ENCODE results near the gene NALCN. TPM values are rescaled to one million over a fixed set of nuclear protein-coding genes. Genes with fewer than 3 reads are reported as not detected.

The NALCN gene
- total and polyA plus RNA-seq, 2 experiments from 2014 or later: not detected

DNA sequence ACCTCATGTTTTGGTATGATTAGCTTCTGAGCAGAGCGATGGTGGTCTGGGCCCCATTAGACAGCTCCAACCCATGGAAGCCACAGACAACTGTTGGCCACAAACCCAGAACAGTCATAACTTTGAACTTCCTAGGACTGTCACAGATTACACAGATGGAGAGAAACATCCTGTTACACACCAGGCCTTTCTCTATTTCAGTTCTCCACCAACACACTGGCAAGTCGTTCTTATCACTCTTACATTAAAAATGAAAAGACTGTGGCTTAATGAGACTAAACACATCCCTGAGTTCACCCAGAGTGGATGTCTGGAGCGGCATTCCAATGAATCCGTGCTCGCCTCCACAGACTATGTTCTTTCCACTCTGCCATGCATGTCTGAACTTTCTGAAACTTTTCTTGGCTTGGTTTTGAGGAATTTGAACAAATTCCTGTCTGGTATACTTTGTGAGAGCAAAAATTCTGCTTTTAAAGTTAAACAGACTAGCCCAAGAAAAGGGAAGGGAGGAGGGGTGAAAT is 109.1 kb downstream of the NALCN start:
- H3K4me1 ChIP-seq (ENCODE audit: low read depth): no peaks in the 10 kb centered on the region
- TF ChIP-seq, protein P1, sequence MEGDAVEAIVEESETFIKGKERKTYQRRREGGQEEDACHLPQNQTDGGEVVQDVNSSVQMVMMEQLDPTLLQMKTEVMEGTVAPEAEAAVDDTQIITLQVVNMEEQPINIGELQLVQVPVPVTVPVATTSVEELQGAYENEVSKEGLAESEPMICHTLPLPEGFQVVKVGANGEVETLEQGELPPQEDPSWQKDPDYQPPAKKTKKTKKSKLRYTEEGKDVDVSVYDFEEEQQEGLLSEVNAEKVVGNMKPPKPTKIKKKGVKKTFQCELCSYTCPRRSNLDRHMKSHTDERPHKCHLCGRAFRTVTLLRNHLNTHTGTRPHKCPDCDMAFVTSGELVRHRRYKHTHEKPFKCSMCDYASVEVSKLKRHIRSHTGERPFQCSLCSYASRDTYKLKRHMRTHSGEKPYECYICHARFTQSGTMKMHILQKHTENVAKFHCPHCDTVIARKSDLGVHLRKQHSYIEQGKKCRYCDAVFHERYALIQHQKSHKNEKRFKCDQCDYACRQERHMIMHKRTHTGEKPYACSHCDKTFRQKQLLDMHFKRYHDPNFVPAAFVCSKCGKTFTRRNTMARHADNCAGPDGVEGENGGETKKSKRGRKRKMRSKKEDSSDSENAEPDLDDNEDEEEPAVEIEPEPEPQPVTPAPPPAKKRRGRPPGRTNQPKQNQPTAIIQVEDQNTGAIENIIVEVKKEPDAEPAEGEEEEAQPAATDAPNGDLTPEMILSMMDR (IDR thresholded peaks at IDR 0.05; ENCODE audit: low read depth, low read length): no peak
- no peak overlapping the region for H3K4me3 ChIP-seq
- DNase-seq (ENCODE audit: low read depth in 1 of 2, low spot score in 1 of 2): peak in 1 of 2 donors; percentile 63
- no peaks in the 10 kb centered on the region for H3K9me3 ChIP-seq (ENCODE audit: low read depth)
- H3K27me3 ChIP-seq: no peaks in the 10 kb centered on the region
- no peaks in the 10 kb centered on the region for H3K36me3 ChIP-seq
- no peak overlapping the region for H3K27ac ChIP-seq

DNA sequence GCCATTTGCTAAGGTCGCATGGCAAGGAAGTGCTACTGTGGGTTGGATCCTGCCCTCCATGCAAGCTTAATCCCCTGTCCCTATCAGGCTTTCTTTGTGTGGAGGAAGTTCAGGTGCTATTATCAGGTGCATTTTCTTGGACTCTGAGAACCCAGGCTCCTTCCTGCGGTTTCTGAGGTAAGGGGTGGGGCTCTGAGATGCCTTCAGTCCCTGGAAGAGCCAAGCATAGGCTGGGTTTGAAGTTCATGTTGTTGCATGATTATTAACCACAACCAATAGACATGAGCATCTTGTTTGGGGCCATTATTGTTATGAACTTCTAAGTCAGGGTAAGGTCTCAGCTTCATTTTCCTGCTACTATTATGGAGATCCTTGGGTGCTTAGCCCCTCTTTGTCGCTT is 109.5 kb downstream of the NALCN start:
- H3K9me3 ChIP-seq (ENCODE audit: low read depth): no peaks in the 10 kb centered on the region

DNA sequence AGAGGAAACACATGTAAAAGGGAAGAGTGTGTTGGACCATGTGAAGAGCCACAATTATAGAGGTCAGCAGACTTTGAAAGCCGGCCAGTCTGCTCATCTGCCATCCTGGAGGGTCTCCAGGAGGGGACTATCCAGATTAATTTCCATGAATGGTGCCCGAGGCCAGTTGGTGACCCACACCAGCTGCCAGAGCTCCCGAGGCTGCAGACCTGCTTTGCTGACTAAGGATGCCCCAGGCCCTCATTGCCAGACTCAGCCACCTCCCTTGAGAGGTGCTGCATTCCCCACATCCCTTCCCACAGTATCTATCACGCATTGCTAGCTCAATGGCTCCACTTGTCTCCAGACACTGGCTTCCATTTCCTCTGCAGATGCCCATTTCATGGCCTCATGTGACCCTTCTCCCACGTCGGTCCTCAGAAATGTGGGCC is 110.3 kb downstream of the NALCN start:
- no peak overlapping the region for H3K27ac ChIP-seq
- no peaks in the 10 kb centered on the region for H3K4me1 ChIP-seq (ENCODE audit: low read depth)
- TF ChIP-seq, protein P1 (IDR thresholded peaks at IDR 0.05; ENCODE audit: low read depth, low read length): no peak
- no peaks in the 10 kb centered on the region for H3K36me3 ChIP-seq
- H3K4me3 ChIP-seq: no peak overlapping the region
- no peaks in the 10 kb centered on the region for H3K9me3 ChIP-seq (ENCODE audit: low read depth)
- DNase-seq (ENCODE audit: low read depth in 1 of 2, low spot score in 1 of 2): no peak
- H3K27me3 ChIP-seq: no peaks in the 10 kb centered on the region

More for the DNA sequence above, 109.5 kb downstream of the NALCN start:
- no peak for DNase-seq (ENCODE audit: low read depth in 1 of 2, low spot score in 1 of 2)
- Histone ChIP-seq H3K36me3 (no peaks in the 10 kb centered on the region), H3K27me3 (no peaks in the 10 kb centered on the region), H3K4me1 (ENCODE audit: low read depth) (no peaks in the 10 kb centered on the region), H3K4me3 (no peak overlapping the region), H3K27ac (no peak overlapping the region)
- TF ChIP-seq, protein P1 (IDR thresholded peaks at IDR 0.05; ENCODE audit: low read depth, low read length): no peak

DNA sequence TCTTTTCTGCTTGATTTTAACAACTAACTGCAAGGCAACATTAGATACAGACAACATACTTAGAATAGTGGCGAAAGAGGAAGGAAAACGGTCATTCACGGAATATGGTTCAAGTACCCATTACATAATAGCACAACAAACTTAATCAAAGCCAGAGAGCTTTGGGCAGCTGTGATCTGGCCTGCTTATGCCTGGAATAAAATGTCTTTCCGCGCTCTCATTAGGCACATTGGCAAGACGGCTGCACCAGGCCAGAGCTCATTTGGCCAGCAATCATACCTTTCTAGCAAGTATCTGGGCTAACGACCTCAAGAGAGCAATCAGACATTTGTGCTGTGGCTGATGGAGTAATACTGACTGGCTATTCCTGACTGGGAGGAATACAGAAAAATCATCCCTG is 112.8 kb downstream of the NALCN start:
- TF ChIP-seq, protein P1 (IDR thresholded peaks at IDR 0.05; ENCODE audit: low read depth, low read length): no peak
- Histone ChIP-seq H3K27me3 (no peaks in the 10 kb centered on the region), H3K36me3 (no peaks in the 10 kb centered on the region), H3K27ac (no peak overlapping the region), H3K9me3 (ENCODE audit: low read depth) (no peaks in the 10 kb centered on the region), H3K4me3 (no peak overlapping the region), H3K4me1 (ENCODE audit: low read depth) (no peaks in the 10 kb centered on the region)
- DNase-seq (ENCODE audit: low read depth in 1 of 2, low spot score in 1 of 2): no peak

DNA sequence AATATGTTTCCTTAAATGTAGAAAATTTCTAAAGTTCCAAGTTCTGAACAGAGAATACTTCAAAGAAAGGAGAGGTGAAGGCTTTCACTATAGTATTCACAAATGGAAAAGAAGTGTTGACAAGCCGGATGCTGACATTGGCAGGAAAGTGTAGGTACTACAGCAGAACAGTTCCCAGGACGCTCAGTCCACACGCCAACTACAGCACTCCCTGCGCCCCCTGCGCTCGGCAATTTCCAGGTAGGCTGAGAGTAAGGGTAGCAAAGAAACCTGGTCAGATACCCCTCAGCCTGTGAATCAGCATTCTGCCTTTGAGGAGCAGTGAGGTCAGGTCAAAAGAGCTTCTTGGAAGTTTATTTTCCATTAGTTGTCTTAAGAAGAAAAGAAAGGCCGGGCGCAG is 115.3 kb downstream of the NALCN start:
- Histone ChIP-seq H3K36me3 (no peaks in the 10 kb centered on the region), H3K4me1 (ENCODE audit: low read depth) (no peaks in the 10 kb centered on the region), H3K9me3 (ENCODE audit: low read depth) (no peaks in the 10 kb centered on the region), H3K27me3 (no peaks in the 10 kb centered on the region), H3K27ac (no peak overlapping the region), H3K4me3 (no peak overlapping the region)
- TF ChIP-seq, protein P1 (IDR thresholded peaks at IDR 0.05; ENCODE audit: low read depth, low read length): no peak
- DNase-seq (ENCODE audit: low read depth in 1 of 2, low spot score in 1 of 2): no peak
